HG03520 (cell line): ENCODE data around the gene ISOC1.

Experiments used
- ATAC-seq: cut with Tn5 transposase; IDR thresholded peaks from one replicate; pipeline ENCODE4 v1.9.1; 2021; ENCODE audit warnings: mild to moderate bottlenecking, moderate library complexity; ENCODE audit not compliant: unreplicated experiment

The ISOC1 gene

DNA sequence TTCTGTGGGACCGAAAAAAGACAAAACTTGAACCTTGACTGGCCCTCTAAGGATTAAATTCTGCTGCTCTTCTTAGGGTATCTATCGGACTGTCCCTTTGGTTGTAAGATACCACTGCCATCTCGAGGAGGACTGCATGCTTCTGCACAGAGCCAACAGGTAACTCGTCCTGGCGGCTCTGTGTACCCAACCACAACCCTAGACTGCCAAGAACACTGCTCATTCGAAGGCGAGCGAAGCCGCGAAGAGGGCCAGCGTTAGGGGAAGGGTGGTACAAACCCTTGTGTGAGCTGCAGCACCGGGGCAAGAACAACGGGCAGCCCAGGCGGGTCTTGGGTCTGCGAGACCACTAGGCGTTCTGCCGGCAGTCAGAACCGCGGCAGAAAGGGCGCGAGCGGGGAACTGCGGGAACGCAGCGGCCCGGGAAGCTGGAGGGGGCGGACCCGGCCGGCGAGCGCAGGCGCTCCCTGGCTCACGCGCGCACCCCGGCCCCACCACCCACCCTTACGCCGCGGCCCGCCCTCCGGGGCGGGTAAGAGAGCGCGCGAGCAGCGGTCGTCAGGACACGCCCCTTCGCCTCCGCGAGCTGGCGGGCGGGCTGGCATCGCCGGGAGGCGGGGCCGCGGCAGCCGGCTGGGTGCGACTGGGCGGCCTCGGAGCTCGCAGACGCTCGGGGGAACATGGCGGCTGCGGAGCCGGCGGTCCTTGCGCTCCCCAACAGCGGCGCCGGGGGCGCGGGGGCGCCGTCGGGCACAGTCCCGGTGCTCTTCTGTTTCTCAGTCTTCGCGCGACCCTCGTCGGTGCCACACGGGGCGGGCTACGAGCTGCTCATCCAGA, at the start of gene ISOC1:
Gene ISOC1 (plus strand): TSS at position 663 of the 837 bp plus-strand sequence. CDS start 18 bp downstream, at position 681.
- ATAC-seq, result peak; percentile 87

DNA sequence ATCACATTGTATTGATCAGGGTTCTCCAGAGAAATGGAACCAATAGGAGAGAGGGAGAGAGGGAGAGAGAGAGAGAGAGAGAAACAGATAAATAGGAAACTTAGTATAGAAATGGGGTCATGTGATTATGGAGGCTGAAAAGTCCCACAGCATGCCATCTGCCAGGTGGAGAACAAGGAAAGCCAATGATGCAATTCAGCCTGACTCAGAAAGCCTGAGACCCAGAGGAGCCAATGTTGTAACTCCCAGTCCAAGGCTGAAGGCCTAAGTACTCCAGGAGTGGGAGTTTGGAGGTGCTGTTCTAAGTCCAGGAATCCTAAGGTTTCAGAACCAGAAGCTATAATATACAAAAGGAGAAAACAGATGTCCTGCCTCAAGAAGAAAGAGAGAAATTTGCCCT, 48.4 kb upstream of the ISOC1 start:
- ATAC-seq, result no peak

DNA sequence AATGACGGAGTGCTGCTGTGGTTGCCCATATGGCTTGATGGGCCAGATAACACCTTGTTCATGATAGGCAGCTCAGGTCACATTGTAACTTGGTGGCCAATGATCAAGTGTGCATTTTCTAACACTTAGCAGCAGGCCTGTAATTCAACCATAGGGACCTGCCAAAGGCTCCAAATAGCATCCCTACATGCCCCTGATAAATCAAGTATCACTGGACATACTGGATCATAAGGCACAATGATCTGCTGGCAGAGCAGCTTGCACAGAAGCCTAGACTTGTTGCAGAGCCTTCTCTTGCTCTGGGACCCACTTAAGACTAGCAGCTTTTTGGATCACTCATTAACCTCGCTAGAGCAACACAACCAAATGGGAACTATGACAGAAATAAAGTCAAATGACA, 46.0 kb upstream of the ISOC1 start:
- ATAC-seq, result no peak

DNA sequence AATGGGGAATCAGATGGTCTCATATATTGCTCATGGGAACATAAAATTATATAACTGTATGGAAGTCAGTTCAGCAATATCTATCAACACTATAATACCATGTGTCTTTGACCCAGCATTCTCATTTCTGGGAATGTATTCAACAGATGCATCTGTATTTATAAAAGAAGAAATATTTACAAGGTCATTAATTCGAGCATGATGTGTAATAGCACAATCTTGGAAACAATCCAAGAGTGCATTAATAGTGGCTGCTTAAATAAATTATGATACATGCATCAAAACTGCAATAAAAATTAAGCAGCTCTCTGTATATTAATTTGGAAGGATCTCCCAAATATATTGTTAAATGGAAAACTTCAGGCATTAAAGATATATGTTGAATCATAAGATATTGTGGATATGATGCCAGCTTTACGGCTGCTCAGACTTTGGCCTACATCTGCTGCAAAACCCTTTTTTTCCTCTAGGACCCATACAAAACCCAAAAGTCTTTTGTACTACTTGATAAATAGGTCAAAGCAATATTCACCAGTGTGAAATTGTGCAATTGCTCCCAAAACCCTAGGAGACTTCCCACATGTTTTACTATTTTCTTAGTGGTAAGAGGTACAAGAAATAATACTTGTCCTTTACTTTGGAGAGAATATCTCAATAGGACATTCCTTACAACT, 45.3 kb upstream of the ISOC1 start:
- no peak for ATAC-seq

DNA sequence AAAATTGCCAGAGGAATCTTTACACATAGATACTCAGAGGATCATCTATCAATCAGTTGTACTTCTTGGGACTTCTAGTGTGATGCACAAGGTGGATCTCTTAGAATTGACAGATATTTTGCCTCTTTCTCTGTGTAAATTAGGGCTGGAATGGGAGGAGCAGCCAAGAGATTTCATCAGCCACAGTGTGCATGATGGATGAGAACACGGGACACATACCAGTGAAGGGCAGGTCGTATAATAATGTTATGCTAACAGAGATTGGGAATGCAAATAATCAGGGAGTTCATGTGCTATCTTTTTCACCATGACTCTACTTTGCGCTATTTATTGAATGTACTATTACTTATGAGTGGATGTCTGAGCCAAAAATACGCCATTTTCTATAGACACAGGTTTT, 43.3 kb upstream of the ISOC1 start:
- no peak for ATAC-seq

DNA sequence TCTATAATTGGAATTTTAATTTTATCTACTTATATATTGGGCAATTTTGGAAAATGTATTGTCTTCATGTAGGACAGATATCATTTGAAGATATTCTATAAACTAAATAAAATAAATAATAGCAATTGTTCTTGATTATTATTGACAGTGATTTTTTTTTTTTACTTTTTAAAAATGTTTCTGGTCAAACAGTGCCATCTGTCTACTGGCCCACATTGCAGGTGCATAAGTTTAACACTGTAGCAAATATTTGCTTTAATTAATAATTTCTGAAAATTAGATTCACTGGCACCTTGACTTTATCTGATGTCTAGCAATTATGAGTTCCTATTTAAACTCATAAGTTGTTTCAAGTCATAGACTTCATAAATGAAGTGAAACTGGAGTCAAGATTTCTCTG, 41.1 kb upstream of the ISOC1 start:
- no peak for ATAC-seq

DNA sequence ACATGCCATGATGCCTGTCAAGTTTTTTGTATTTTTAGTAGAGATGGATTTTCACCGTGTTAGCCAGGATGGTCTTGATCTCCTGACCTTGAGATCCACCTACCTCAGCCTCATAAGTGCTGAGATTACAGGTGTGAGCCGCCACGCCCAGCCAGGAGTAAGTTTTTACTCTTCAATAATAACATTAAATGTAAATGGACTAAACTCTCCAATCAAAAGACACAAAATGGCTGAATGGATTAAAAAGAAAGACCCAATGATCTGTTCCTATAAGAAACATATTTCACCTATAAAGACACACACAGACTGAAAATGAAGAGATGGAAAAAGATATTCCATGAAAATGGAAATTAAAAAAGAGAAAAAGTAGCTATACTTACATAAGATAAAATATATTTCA, 37.2 kb upstream of the ISOC1 start:
- ATAC-seq, result no peak

DNA sequence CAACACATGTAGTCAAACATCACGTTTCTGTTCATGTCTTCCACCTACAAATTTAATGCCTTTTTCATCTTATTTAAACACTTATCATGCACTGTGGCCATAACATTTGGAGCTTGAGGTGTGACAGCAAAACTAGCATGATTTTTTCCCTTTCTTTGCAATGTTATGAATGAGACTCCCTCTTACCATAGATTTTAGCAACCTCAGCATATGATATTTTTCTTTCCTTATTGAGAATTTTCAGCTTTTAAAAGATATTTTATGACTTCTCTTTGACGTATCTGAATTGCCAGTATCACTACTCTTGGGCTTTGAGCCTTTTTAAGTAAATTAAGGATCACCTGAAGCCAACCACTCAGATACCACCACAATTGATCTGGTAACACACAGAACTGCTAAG, 32.7 kb upstream of the ISOC1 start:
- no peak for ATAC-seq

DNA sequence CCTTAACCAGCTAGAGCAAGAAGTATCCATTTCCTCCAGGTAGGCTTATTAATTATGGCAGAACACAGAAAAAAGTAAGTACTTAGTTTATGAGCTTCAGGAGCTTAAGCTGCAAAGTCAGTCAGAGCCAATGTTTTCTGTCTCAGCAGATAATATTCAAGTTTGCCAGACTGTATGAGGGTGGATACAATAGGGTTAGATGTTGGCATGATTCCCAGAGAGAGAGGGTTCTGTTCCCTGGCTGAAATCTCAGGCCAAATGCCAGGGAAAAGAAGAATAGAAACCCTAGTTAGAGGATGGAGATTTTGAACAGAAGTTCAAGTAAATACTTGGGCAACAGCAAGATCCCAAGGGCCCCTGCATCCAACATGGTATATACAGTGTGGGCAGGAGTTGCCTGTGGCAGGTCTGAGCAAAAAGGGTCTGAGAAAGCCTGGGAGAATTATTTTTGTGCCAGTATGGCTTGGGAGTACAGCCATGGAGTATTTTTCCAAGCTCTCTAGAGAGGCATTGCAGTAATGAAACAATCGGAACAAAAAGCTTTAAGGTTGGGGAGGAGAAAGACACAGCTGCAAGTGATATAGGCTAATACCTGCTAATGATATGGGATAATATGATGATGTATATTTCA, 31.0 kb upstream of the ISOC1 start:
- no peak for ATAC-seq

DNA sequence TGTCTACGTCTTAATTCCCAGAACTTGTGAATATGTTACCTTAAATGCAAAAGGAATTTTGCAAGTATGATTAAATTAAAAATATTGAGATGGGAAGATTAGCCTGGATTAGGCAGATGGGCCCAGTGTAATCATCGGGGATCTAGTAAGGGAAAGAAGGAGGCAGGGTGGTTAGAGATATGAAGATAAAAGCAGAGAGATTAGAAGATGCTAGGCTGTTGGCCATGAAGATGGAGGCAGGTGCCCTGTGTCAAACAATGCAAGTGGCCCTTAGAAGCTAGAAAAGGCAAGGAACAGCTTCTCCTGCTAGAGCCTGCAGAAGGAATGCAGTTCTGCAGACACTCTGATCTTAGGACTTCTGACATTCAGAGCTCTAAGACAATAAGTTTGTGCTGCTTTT, 28.8 kb upstream of the ISOC1 start:
- no peak for ATAC-seq

DNA sequence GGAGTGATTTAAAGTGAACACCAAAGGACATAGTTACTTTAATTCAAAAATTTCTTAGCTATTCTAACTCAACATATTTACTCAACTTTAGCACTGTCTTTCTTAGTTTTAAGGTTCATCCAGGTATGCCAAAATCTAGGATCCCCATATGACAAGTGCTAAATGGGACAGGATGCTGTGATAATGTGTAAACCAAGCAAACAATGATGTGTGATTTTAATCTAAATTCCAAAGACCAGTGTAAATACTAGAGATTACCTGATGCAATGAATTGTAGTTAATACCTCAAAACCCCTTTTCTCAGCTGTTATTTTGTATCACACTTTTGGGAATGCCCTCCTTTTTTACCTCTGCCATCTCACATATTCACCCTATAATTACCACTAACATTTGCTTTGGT, 26.8 kb upstream of the ISOC1 start:
- no peak for ATAC-seq

DNA sequence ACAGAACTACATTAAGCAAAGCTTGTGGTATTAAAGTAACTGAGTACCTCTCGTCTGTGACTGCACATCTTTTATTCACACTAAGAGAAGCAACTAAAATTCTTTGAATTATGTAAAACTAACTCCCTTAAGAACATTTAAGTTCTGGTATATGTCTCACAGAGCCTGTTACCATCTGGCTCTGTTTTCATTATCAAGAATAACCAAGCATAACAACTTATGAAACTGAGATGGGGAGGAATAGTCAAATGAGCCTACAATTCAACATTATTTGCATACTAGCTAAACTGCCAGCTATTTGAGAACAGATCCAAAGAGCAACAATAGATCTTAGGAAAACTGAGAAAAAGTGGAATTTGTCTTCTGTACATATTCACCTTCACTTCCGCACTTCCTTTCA, 25.3 kb upstream of the ISOC1 start:
- no peak for ATAC-seq

DNA sequence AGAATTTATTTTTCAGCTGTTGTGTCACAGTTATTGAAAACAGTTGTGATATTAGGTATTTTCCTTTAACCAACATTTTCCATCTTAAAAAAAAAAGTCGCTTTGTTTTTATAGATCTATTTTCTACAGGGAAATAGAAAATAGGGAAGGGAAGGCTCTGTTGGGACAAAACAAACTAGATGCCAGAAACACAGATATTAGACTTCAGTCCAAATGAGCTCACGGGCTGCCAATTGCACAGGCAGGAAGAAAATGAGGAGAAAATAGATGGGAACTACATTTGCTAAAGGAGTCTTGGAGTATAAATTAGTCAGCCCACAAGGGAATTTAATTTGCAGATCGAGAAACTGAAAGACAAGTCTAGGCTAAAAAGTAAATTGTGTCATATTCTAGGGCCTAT, 21.4 kb upstream of the ISOC1 start:
- ATAC-seq, result no peak

DNA sequence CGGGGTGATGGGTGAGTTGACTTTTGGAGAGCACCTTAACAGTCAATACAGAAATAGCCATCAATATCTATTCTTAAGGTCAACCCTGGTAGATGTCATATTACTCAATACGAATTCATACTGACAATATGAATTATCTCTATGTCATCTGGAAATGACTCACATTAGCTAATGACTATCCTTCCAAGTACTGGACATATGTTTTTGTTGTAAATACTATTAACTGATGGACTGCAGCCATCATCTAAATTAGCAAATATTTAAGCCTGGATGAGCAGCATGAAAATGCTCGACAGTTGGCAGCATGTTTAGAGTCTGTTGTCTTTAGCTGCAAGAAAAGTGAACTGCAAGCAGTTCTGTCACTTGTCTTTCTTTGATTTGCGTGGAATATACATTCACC, 19.6 kb upstream of the ISOC1 start:
- ATAC-seq, result no peak

DNA sequence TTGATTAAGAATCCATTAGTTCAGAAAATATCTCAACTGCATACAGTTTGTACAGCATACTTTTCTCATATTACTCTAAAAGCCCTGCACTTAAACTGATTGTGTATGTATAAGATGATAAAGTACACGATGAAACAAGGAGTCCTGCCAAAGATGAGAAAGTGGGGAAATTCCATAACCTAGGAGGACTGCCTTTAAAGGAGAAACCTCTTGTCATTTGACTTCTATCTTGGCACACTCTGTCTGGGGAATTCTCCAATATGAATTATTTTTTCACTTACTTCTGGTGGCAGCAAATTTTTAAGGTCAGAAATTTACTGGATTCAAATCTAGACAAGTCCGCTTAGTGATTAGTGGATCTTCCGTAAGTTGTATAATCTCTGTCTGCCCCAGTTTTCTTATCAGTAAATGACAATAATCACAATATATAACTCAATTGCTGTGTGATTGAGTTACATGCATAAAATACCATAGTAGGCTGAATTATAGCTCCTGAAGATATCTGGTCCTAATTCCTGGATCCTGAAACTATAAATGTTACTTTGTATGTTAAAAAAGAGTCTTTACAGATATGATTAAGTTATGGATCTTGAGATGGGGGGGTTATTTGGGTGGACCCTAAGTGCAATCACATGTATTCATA, 17.0 kb upstream of the ISOC1 start:
- ATAC-seq, result no peak

DNA sequence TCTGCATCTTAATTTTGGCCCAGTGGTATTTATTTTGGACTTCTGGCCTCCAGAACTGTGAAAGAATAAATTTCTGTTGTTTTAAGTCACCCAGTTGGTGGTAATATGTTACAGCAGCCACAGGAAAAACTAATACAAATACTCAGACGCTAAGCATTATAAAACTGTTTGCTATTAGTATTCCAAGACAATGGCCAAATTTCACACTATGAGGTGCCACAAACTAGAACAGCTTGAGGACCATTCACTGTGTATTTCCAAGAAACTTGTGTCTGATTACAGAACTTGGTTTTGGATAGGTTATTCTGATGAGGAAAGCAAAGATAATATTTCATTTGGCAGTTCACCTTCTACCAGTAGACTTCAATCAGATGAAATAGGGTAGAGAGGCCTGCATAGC, 16.3 kb upstream of the ISOC1 start:
- no peak for ATAC-seq

DNA sequence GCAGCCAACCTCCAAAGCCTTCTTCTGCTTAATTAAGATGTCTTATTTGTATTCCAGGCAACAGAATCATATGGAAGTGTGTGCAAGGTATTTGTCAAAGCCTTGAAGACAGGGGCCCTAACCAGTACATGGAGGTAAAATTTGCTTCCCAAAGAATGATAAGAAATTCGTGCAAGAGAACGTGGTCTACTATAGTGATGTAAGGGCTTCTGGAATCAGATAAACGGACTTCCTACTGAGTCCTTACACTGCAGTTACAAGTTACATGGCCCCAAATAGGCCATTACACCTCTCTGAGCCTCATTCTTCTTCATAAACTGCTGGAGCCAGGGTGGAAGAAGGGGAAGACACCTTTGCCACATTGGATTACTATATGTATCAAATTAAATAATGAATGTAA, 15.9 kb upstream of the ISOC1 start:
- no peak for ATAC-seq

DNA sequence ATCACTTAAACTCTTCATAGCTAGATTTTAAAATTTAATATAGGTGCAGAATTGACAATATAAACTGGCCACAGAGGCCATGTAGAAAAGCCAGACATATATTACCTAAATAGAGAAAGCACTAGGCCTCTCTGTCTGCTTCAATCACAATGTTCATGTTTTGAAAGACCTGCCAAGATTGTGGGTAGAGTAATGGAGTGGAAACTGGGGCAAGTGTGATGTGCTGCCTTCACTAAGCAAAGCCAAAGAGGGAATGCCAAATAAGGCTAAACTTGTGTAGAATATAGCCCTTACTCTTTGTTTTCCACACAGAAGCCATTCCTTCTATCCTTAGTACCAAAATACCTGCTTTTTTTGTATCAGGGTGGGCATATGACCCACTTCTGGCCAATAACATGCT, 15.1 kb upstream of the ISOC1 start:
- no peak for ATAC-seq

DNA sequence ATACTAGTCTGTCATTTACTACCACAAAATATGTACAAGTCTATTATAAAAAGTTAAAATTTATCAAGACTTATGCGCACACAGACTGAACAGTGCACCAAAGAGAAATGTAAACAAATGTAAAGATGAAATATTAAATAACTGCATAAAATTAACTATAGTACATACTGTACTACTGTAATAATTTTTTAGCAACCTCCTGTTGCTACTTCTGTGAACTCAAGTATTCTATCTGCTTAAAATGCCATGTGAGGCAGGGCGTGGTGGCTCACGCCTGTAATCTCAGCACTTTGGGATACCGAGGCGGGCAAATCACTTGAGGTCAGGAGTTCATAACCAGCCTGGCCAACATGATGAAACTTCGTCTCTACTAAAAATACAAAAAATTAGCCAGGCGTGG, 13.8 kb upstream of the ISOC1 start:
- ATAC-seq, result no peak

DNA sequence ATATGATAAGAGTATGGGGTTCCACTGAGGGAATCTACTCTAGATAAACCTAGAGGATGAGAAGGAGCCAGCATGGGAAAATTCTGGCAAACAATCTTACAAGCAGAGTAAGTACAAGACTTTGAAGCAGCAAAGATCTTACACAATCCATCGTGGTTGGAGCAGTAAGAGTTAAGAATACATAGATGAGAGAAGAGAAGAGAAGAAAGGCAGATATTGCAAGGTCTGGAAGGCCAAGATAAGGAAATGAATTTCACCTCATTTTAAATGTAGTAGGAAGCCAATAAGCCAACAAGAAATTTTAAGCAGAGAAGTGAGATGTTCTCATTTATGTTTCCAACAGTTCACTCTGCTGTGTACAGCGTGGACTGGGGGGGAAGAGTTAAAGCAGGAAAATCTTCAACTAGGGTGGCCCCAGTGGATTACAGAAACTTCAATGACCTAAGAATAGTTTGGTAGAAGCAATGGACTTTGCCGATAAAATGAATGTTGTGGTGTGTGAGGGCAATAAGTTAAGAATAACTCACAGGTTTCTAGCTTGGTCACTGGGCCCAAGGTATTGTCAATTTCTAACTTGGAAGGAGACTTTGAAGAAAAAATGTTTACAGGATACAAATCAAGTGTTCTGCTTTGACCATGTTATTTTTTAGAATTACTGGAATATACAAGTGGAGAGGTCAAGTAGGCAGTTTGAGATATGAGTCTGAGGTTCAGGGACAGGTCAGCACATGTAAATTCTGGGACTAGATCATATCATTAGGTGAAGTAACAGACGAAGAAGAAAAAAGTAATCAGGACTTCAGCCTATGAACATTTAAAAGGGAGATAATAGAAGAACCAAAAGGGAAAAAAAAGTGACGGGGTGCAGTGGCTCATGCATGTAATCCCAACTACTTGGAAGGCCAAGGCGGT, 12.1 kb upstream of the ISOC1 start:
- ATAC-seq, result no peak
